Neutrophil (primary cell): ENCODE data around the gene VSNL1.

ENCODE experiments used
- H3K27ac ChIP-seq: fragments of 200-600 bp; sonication (generic); 2 replicates; pipeline ENCODE4 v1.5.1; 2016; ENCODE audit warnings: mild to moderate bottlenecking, moderate library complexity
- H3K27me3 ChIP-seq: fragments of 200-600 bp; sonication (generic); 2 replicates; pipeline ENCODE4 v1.6.0; 2016; ENCODE audit warnings: mild to moderate bottlenecking
- H3K36me3 ChIP-seq: fragments of 200-600 bp; sonication (generic); 2 replicates; pipeline ENCODE4 v1.5.1; 2017
- H3K4me1 ChIP-seq, 2 experiments: fragments of 200-600 bp in 1 of 2; sonication (generic) in 1 of 2; 1 replicate in 1 of 2; 2 replicates in 1 of 2; pipeline versions ENCODE4 v1.5.1 to v1.6.1; 2013 to 2016; ENCODE audit warnings: low read depth in 1 of 2, low read length in 1 of 2, mild to moderate bottlenecking in 1 of 2, moderate library complexity in 1 of 2; ENCODE audit not compliant: control insufficient read depth in 1 of 2, insufficient read depth in 1 of 2
- H3K4me3 ChIP-seq, 2 experiments: fragments of 200-600 bp in 1 of 2; sonication (generic) in 1 of 2; 1 replicate in 1 of 2; 2 replicates in 1 of 2; pipeline ENCODE4 v1.5.1; 2013 to 2016; ENCODE audit warnings: low read depth in 1 of 2, low read length in 1 of 2, mild to moderate bottlenecking in 1 of 2, moderate library complexity in 1 of 2
- H3K9me3 ChIP-seq: fragments of 200-600 bp; sonication (generic); 2 replicates; pipeline ENCODE4 v1.5.1; 2016
- TF ChIP-seq, protein P1 (sequence below): fragments of 200-600 bp; sonication (generic); IDR thresholded peaks from 2 replicates; pipeline ENCODE4 v1.5.1; 2016; ENCODE audit warnings: antibody characterized with exemption

The VSNL1 gene

DNA sequence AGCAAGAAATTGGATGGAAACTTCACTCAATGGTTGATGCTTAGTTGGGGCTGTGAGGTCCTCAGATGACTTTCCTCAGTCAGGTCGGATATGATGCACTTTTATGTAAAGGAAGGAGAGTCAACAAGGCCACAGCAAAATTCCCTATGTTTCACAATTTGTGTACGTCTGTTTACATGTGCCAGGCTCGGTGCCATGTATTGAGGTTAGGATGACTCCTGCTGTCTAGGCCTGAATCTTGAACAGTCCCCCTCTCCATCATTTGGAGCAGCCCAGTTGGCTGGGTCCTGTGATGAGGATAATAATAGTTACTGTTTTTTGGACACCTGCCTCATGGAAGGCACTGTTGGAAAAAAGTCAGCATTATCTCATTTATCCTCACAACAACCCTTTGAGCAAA is 43.1 kb downstream of the VSNL1 start:
- no peaks in the 10 kb centered on the region for H3K9me3 ChIP-seq
- H3K4me1 ChIP-seq, result no peaks in the 10 kb centered on the region
- H3K4me3 ChIP-seq, result no peak overlapping the region
- H3K27me3 ChIP-seq, result no peaks in the 10 kb centered on the region
- no peak overlapping the region for H3K27ac ChIP-seq
- H3K36me3 ChIP-seq, result no peaks in the 10 kb centered on the region
- TF ChIP-seq, protein P1, sequence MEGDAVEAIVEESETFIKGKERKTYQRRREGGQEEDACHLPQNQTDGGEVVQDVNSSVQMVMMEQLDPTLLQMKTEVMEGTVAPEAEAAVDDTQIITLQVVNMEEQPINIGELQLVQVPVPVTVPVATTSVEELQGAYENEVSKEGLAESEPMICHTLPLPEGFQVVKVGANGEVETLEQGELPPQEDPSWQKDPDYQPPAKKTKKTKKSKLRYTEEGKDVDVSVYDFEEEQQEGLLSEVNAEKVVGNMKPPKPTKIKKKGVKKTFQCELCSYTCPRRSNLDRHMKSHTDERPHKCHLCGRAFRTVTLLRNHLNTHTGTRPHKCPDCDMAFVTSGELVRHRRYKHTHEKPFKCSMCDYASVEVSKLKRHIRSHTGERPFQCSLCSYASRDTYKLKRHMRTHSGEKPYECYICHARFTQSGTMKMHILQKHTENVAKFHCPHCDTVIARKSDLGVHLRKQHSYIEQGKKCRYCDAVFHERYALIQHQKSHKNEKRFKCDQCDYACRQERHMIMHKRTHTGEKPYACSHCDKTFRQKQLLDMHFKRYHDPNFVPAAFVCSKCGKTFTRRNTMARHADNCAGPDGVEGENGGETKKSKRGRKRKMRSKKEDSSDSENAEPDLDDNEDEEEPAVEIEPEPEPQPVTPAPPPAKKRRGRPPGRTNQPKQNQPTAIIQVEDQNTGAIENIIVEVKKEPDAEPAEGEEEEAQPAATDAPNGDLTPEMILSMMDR, result no peak

DNA sequence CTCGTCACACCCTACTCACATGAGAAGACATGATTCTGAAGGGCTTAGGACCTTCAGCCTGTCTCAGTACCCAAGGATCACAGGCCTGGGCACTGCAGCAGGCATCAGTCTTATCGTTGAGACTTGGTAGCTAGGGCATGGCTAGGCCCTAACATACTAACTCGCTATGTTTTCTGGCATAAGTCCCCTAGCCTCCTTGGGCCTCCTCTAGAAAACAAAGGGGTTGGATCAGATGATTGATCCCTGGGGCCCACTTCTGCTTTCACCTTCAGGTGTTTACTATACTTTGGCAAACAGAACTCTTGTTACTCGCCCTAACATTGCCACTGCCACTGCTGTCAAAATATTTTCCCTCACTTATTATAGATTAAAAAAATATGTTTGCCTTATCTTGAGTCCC is 44.2 kb downstream of the VSNL1 start:
- Histone ChIP-seq H3K27ac (no peak overlapping the region), H3K27me3 (no peaks in the 10 kb centered on the region), H3K36me3 (no peaks in the 10 kb centered on the region), H3K4me1 (no peaks in the 10 kb centered on the region), H3K4me3 (no peak overlapping the region), H3K9me3 (no peaks in the 10 kb centered on the region)
- TF ChIP-seq, protein P1, result no peak

DNA sequence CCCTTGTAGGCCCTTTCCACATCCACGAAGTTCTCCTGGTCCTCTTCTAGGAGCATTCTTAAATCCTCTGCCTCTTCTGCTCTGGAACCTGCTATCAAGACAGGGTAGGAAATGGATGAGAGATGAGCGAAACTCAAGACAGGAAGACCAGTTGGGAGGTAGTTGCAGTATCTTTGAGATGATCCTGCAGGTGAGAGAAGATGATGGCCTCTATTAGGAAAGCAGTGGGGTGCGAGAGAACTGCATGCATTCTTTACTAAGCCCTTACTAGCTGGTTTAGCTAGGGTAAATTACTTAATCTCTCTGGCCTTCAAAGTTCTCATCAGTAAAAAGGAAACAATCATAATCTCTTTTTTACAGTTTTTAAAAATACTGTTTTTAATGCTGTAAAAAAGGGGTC is 47.0 kb downstream of the VSNL1 start:
- H3K27me3 ChIP-seq, result no peaks in the 10 kb centered on the region
- no peaks in the 10 kb centered on the region for H3K36me3 ChIP-seq
- no peak overlapping the region for H3K27ac ChIP-seq
- TF ChIP-seq, protein P1, result no peak
- H3K9me3 ChIP-seq, result no peaks in the 10 kb centered on the region
- no peaks in the 10 kb centered on the region for H3K4me1 ChIP-seq
- H3K4me3 ChIP-seq, result no peak overlapping the region

DNA sequence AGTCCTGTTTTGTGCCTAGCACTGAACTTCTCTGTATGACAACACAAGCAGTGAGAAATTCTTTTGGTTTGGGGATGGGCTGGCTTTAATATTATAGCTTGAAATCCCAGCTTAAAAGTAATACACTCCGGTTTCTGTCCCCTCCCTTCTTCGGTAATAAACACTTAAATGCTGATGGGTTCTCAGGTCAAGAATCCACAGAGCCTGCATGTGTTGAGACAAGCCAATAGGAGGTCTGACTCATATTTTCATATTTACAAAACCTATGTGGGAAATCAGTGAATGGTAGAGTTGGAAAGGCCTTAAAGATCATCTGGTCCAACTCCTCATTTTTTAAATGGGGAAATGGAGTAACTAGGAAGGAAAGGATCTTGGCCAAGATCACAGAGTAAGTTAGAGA is 47.5 kb downstream of the VSNL1 start:
- TF ChIP-seq, protein P1, result no peak
- Histone ChIP-seq H3K36me3 (no peaks in the 10 kb centered on the region), H3K4me1 (no peaks in the 10 kb centered on the region), H3K27ac (no peak overlapping the region), H3K4me3 (no peak overlapping the region), H3K27me3 (no peaks in the 10 kb centered on the region), H3K9me3 (no peaks in the 10 kb centered on the region)

DNA sequence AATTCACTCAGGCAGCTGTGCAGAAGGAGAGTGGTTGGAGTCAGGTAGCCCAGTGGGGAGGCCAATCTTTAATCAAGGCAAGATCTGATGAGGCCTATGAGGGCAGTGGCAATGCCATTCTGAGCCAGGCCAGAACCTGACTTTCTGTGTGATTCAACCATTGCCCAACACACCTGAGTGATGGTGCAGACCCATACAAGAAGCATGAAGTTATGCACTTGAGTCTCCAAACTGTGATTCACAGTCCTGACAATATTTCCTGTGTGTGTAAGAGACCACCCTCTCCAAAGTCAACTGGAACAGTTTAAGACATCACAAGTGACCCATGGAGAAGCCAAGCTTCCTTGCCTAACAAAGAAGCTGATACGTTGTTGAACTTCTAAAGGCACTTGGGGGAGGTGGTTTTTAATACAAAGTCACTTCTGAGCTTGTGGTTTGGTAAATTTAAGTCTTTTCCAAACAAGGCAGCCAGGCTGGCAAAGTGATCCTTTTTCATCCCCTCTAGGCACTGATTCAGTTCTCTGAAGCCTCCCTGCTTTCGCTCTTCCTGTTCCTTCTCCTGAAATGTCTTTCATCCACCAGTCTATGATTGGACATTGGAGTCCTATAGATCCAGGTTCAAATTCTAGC is 49.0 kb downstream of the VSNL1 start:
- TF ChIP-seq, protein P1, result no peak

More for the DNA sequence above, 49.0 kb downstream of the VSNL1 start:
- Histone ChIP-seq H3K9me3 (no peaks in the 10 kb centered on the region), H3K27me3 (no peaks in the 10 kb centered on the region), H3K36me3 (no peaks in the 10 kb centered on the region), H3K27ac (no peak overlapping the region), H3K4me1 (no peaks in the 10 kb centered on the region), H3K4me3 (no peak overlapping the region)
